ENCODE data around the gene HIBCH. TPM values are rescaled to one million over a fixed set of nuclear protein-coding genes. Genes with fewer than 3 reads are reported as not detected.

The HIBCH gene
- total RNA-seq, 5 donors from 2014 or later (not counting 1 experiment from before 2014, with no cell fraction given), result 15.5 to 19.8 (median 19.4) TPM

Other genes starting within 250 kb of the HIBCH start
- 1 to 10 TPM; 2.1 to 7.1 (median 2.9) TPM for gene INPP1, start 23.8 kb upstream of the HIBCH start, total RNA-seq
- 10 to 100 TPM; 42.3 to 47.4 (median 44.4) TPM for gene MFSD6, start 88.5 kb upstream of the HIBCH start, total RNA-seq
- gene NEMP2, start 214.9 kb upstream of the HIBCH start, total RNA-seq, result 10 to 100 TPM; 11.1 to 16.2 (median 15.3) TPM